ENCODE measurements around the gene VSIG4. TPM values are rescaled to one million over a fixed set of nuclear protein-coding genes. Genes with fewer than 3 reads are reported as not detected.

VSIG4 gene
- total and polyA plus RNA-seq, 2 of the 8 experiments (the other 6 are each of a cell fraction or from before 2014, with no cell fraction given) = not detected

- WGBS, 2 experiments (ENCODE audit: extremely low coverage in 1 of 2, insufficient coverage in 1 of 2, insufficient read length in 1 of 2, insufficient replicate concordance in 2 of 2, low coverage in 1 of 2, low lambda C conversion rate in 2 of 2, missing lambda C conversion rate in 1 of 2) = 89% methylated on average over 1 of the region's 1 CpG; no CpG with 5 or more reads in 1 of the 2 experiments
- Histone ChIP-seq H3K36me3 (ENCODE audit: control insufficient read depth in 2 of 4, insufficient read depth in 4 of 4, low read length in 3 of 4) (no peaks in the 10 kb centered on the region), H2BK15ac (ENCODE audit: low read length) (no peak overlapping the region), H3K79me2 (ENCODE audit: control insufficient read depth in 1 of 2, insufficient read depth in 2 of 2, low read length in 2 of 2) (no peaks in the 10 kb centered on the region), H2AK5ac (ENCODE audit: low read depth, low read length) (no peak overlapping the region), H3K27me3 (replicated peaks in 1 of 4; ENCODE audit: control insufficient read depth in 3 of 4, extremely low read depth in 1 of 4, insufficient read depth in 3 of 4, low read length in 3 of 4) (no peaks in the 10 kb centered on the region), H2AFZ (ENCODE audit: low read length) (no peak overlapping the region), H4K20me1 (replicated peaks in 1 of 2; ENCODE audit: control insufficient read depth in 1 of 2, insufficient read depth in 2 of 2, low read length in 2 of 2) (no peaks in the 10 kb centered on the region), H3K79me1 (ENCODE audit: low read depth, low read length) (no peaks in the 10 kb centered on the region), H3K9ac (replicated peaks in 1 of 4; ENCODE audit: extremely low read depth in 1 of 4, low read depth in 3 of 4, low read length in 3 of 4) (no peak overlapping the region), H3K4ac (replicated peaks; ENCODE audit: insufficient read length, low read depth, low read length) (no peak overlapping the region), H2BK120ac (replicated peaks; ENCODE audit: low read depth, low read length) (no peak overlapping the region), H3K18ac (ENCODE audit: extremely low read depth, low read length) (no peak overlapping the region), H4K91ac (replicated peaks; ENCODE audit: insufficient read length, low read length) (no peak overlapping the region), H3K23me2 (ENCODE audit: low read depth, low read length) (no peaks in the 10 kb centered on the region), H3K4me1 (replicated peaks in 1 of 4; ENCODE audit: control insufficient read depth in 3 of 4, insufficient read depth in 4 of 4, low read length in 3 of 4) (no peaks in the 10 kb centered on the region), H4K8ac (ENCODE audit: extremely low read depth, insufficient read depth, low read length) (no peak overlapping the region), H2BK20ac (ENCODE audit: low read length) (no peak overlapping the region), H2BK12ac (ENCODE audit: low read depth, low read length) (no peak overlapping the region), H3K27ac (ENCODE audit: low read depth, low read length) (no peak overlapping the region), H3K14ac (ENCODE audit: insufficient read length) (no peak overlapping the region), H3K4me3 (ENCODE audit: extremely low read depth in 1 of 4, insufficient read depth in 2 of 4, low read depth in 3 of 4, low read length in 4 of 4) (no peak overlapping the region), H3K9me3 (ENCODE audit: insufficient read depth in 2 of 2, low read depth in 1 of 2, low read length in 1 of 2) (peaks cover 0 to 28% of the 10 kb centered on the region in 2 experiments; a peak in 1 of 4 replicates), H2BK5ac (ENCODE audit: low read depth, low read length) (no peak overlapping the region), H4K5ac (ENCODE audit: insufficient read length, low read depth, low read length) (no peak overlapping the region), H3K56ac (replicated peaks; ENCODE audit: insufficient read length, low read depth, low read length) (no peak overlapping the region), H3K4me2 (ENCODE audit: insufficient read depth in 1 of 2, low read depth in 2 of 2, low read length in 2 of 2) (no peak overlapping the region), H3K23ac (ENCODE audit: insufficient read length) (no peak overlapping the region)
- FAIRE-seq (no peak), DNase-seq (ENCODE audit: low read depth in 1 of 2, low spot score in 2 of 2) (no peak)
- CTCF ChIA-PET (ENCODE audit: partially characterized antibody) = no interaction called here
- POLR2A ChIA-PET (ENCODE audit: partially characterized antibody) = no interaction called here
- TF ChIP-seq SP1 (IDR thresholded peaks at IDR 0.05; ENCODE audit: low read depth, low read length) (no peak), JUN (IDR thresholded peaks at IDR 0.05; ENCODE audit: low read depth, low read length) (no peak), HDAC6 (IDR thresholded peaks at IDR 0.05; ENCODE audit: low read depth, low read length) (no peak), TAF7 (optimal IDR thresholded peaks at IDR 0.05; ENCODE audit: borderline replicate concordance, low read depth, low read length) (no peak), KDM5A (IDR thresholded peaks at IDR 0.05; ENCODE audit: low read length) (no peak), YY1 (IDR thresholded peaks at IDR 0.05; ENCODE audit: low read depth, low read length) (no peak), EP300 (IDR thresholded peaks at IDR 0.05; ENCODE audit: borderline replicate concordance in 1 of 2, low read depth in 2 of 2, low read length in 2 of 2) (no peak)
Observed at GRCh38 chrX:66050140-66050569, 10.3 kb upstream of the VSIG4 start.

All from H1 (cell line).